ENCODE measurements around the gene TNNC2.

The TNNC2 gene

GRCh38 chr20:45779011-45779915, 47.8 kb downstream of the TNNC2 start:
- DNase-seq = no peak

GRCh38 chr20:45776931-45777330, 50.2 kb downstream of the TNNC2 start:
- DNase-seq = no peak

GRCh38 chr20:45775411-45775810, 51.7 kb downstream of the TNNC2 start:
- no peak for DNase-seq

GRCh38 chr20:45774945-45775344, 52.2 kb downstream of the TNNC2 start:
- no peak for DNase-seq
